Measurements from ENCODE around the gene TMEM182.

Gene TMEM182

DNA sequence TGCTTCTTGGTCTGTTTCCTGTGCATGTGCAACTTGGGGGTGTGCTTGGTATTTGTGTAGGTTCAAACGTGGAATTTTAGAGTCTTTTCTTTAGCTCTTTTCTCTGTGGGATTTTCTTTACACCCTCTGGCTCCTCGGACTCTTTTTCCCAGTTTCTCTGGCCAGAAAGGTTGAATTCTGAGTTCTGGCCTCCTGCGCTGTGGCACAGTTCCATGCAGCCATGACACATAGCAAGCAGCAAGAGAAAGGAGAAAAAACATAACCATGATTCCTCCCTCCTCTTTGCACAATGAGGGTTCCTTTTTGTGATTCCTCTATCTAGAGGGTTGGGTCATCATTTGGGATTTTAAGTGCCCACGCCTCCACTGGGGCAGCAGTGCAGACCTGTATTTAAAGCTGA lies 33.8 kb downstream of the TMEM182 start:
- no peak for DNase-seq (ENCODE audit: low read depth, low spot score)
- in situ Hi-C loops (cut with HindIII; ENCODE audit: low sequenced_read_pairs) = no loop called here
- no peak for TF ChIP-seq CTCF (IDR thresholded peaks at IDR 0.05; ENCODE audit: low read depth, low read length)
- no peak overlapping the region for H3K4me3 ChIP-seq (ENCODE audit: low read depth, low read length)

DNA sequence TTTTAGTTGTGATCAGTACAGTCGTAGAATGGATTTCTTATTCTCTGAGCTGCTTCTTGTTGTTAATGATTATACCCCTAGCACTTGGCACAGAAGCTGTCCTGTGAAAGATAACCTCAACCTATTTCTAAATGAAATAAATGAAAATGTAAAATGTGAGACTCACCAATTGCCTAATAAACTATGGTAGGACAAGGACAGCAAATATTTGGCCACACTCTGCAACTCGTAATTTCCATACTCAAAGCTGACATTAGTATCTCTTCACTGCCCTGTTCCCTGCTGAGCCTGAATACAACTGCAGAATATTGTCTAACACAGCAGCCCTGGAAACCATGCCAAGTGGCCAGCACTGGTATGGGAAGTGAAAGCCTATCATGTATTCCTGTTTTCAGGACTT lies 34.5 kb downstream of the TMEM182 start:
- in situ Hi-C loops (cut with HindIII; ENCODE audit: low sequenced_read_pairs) = no loop called here
- DNase-seq (ENCODE audit: low read depth, low spot score) = no peak
- no peak for TF ChIP-seq CTCF (IDR thresholded peaks at IDR 0.05; ENCODE audit: low read depth, low read length)
- no peak overlapping the region for H3K4me3 ChIP-seq (ENCODE audit: low read depth, low read length)

DNA sequence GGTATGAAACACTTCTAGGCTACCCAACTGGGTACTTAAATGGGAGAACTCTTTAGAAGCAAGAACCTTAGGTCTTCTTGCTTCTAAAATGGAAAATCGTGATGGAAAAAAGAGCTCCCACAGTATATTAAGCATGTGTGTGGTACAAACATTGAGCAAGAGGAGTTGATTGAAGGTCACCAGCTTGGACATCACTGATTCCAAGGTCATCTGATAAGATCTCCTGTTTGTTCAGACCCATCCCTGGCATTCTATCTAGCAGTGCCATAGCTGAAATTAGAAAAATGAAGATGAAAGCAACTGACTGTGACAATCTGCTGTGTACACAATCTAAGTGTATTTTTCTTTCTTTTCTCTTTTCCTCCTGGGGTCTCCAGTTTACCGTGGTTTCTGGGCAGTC lies 35.7 kb downstream of the TMEM182 start:
- in situ Hi-C loops (cut with HindIII; ENCODE audit: low sequenced_read_pairs) = no loop called here
- H3K4me3 ChIP-seq (ENCODE audit: low read depth, low read length) = no peak overlapping the region
- DNase-seq (ENCODE audit: low read depth, low spot score) = no peak
- TF ChIP-seq CTCF (IDR thresholded peaks at IDR 0.05; ENCODE audit: low read depth, low read length) = no peak

DNA sequence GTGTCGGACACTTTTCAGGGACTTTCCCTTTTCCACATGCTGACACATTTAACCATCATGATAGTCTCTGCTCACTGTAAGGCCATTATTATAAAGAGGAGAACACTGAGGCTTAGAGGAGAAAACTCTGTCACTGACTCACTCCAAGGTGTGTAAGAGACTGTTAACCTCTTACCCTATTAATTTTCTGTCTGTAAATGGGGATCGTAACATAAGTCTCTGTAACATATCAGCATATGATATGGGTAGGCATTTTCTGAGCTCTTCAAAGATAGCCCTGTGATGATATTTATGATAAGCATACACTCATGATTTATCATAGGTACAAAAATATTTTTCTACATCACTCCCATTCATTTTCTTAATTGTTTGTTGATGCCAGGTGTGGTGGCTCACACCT lies 36.4 kb downstream of the TMEM182 start:
- no peak for TF ChIP-seq CTCF (IDR thresholded peaks at IDR 0.05; ENCODE audit: low read depth, low read length)

DNA sequence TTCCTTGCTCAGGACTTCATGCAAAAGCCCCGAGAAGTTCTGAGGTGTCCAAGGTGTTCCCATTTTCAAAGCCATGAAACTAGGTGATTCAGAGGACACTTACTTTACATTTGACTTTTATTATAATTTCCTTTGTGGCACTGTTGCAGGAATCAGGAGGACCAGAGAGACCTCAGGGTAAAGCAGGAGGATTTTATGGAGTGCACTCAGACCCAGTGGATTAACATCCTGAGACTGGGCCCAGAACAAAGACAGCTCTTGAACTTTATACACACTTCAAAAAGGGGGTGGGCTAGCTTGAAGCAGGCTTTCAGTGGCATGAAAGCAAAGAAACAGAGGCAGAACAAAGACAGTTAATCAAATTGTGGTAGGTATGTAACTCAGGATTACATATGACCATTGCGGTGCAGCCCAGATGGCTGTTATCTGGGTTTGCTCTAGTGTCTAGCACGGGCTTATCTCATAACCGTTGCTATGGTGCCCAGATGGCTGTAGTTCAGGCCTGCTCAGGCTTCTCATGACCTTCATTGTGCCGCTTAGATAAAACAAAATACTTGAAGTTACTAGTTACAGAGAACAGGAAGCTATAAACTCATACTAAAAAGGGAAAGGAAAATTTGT lies 39.4 kb downstream of the TMEM182 start:
- peak; percentile 16 for DNase-seq (ENCODE audit: low read depth, low spot score)
- TF ChIP-seq CTCF (IDR thresholded peaks at IDR 0.05; ENCODE audit: low read depth, low read length) = no peak
- in situ Hi-C loops (cut with HindIII; ENCODE audit: low sequenced_read_pairs) = no loop called here

More for the DNA sequence above, 36.4 kb downstream of the TMEM182 start:
- in situ Hi-C loops (cut with HindIII; ENCODE audit: low sequenced_read_pairs) = no loop called here
- DNase-seq (ENCODE audit: low read depth, low spot score) = no peak
- H3K4me3 ChIP-seq (ENCODE audit: low read depth, low read length) = no peak overlapping the region

DNA sequence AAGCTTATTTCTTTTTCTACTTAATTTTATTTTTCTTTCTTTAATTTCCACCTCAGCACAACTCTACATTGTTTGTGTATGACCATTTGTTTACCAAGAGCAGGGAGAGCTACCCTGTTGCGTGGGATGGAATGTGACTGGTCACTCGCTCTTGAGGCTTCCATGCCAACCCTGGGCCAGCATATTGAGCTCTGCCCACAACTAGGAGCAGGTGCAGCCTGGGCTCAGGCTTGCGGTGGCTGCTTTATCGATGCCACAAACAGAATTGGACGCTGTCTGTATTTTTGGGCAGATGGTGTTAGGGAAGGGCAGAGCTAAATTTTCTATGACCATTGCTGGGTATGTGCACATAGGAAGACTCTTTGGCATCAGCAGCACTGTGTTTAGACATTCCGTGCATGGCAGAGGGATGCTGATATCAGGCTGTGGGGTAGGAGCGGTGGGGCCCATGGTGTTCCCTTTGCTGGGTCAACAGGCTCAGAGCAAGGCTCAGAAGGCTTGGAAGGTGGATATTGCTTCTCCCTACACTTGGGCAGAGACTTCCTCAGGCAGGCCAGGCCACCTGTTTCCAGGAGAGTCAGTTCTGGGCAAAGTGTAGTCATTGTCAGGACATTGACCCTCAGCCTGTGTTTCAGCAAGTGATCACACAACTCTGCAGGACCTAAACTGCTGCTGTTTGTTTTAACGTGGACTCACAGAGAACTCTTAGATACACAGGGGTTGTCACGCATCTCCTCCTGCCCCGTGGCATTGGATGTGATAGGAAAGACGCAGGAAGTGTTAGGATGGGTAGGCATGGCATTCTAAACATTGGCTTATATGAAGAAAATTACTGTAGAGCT lies 40.2 kb downstream of the TMEM182 start:
- no peak overlapping the region for H3K4me3 ChIP-seq (ENCODE audit: low read depth, low read length)
- in situ Hi-C loops (cut with HindIII; ENCODE audit: low sequenced_read_pairs) = no loop called here
- no peak for DNase-seq (ENCODE audit: low read depth, low spot score)
- TF ChIP-seq CTCF (IDR thresholded peaks at IDR 0.05; ENCODE audit: low read depth, low read length) = no peak

More for the DNA sequence above, 39.4 kb downstream of the TMEM182 start:
- no peak overlapping the region for H3K4me3 ChIP-seq (ENCODE audit: low read depth, low read length)
